Testis (tissue), 2 donors: Measurements from ENCODE around the gene PER1.

Source experiments
- CTCF ChIP-seq, 3 experiments: fragments of 450-650 bp in 2 of 3; fragments of 200-600 bp in 1 of 3; sonication (generic) in 1 of 3; IDR thresholded peaks; one replicate each; pipeline ENCODE4 v1.5.1; 2016 to 2019; ENCODE audit warnings: antibody characterized with exemption in 3 of 3, mild to moderate bottlenecking in 2 of 3, moderate library complexity in 1 of 3
- POLR2A ChIP-seq: fragments of 450-650 bp; IDR thresholded peaks from one replicate; pipeline ENCODE4 v1.6.1; 2017; ENCODE audit warnings: antibody characterized with exemption, mild to moderate bottlenecking, moderate library complexity

GRCh38 chr17:8137645-8138373 is 14.4 kb downstream of the PER1 start:
- TF ChIP-seq CTCF (IDR thresholded peaks at IDR 0.05), result no peak
- TF ChIP-seq POLR2A, result no peak
